ENCODE results near the gene HRG.
"Not testable (repeated sequence)": the region's sequence is repeated elsewhere in the genome, so short reads cannot be mapped to it uniquely, and the experiment has no call there.

HRG gene

DNA sequence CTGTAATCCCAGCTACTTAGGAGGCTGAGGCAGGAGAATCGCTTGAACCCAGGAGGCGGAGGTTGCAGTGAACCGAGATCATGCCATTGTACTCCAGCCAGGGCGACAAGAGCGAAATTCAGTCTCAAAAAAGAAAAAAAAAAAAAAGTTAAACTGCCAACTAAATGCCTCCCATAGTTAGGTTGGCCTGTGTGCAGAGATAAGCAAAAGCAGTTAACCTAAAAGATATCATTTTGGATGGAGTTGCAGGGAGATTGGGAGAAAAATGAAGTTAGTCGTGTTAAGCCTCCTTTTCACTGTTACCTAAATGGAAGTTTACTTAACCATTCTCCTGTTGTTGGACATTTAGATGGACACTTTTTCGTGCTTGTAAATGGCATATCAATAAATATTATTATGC, 37.1 kb upstream of the HRG start:
- no peak for TF ChIP-seq ZNF274 (IDR thresholded peaks at IDR 0.05; ENCODE audit: low read depth, low read length)
- H3K4me3 ChIP-seq (ENCODE audit: low read length), result no peak overlapping the region

DNA sequence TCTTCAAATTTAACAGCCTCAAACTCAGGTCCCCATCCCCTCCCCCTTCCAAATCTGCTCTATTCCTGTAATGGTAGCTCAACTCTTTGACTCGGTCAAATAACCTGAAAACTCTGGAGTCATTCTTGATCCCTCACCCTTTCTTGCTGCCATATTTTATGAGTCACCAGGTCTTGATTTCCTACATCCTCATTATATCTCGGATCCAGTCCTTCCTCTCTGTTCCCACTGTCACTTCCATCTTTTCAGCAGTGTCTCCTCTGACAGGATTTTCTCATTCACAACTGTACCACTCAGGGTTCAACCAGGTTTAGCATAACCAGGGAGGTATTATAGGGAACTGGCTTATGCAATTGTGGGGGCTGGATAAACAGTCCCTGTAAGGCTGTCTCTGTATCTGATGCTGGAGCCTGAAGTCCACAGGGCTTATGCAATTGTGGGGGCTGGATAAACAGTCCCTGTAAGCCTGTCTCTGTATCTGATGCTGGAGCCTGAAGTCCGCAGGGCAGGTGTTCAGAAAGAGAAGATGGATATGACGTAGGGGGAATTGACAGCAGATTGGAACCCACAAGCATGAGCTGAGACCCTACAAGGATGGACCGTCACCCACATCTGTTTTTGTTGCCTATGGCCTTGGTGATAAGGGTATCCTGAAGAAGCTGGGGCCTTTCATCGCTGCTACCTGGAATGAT, 34.7 kb upstream of the HRG start:
- TF ChIP-seq ZNF274 (IDR thresholded peaks at IDR 0.05; ENCODE audit: low read depth, low read length), result no peak
- H3K4me3 ChIP-seq (ENCODE audit: low read length), result no peak overlapping the region

DNA sequence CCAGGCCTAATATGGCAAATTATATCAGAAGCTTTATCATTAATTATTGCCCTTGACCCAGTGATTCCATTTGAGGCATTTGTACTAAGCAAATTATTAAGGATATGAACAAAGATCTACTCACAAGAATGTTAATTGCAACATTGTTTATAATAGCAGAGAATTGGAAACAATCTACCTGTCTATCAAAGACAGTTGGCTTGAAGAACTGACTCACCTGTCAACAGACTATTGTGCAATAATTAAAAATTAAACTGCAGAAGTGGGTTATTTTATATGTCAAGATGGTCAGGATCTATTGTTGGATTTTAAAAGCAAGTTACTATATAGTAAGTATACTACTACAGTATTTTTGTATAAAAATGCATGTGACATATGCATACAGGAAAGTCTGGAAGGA, 32.3 kb upstream of the HRG start:
- H3K4me3 ChIP-seq (ENCODE audit: low read length), result no peak overlapping the region
- no peak for TF ChIP-seq ZNF274 (IDR thresholded peaks at IDR 0.05; ENCODE audit: low read depth, low read length)

DNA sequence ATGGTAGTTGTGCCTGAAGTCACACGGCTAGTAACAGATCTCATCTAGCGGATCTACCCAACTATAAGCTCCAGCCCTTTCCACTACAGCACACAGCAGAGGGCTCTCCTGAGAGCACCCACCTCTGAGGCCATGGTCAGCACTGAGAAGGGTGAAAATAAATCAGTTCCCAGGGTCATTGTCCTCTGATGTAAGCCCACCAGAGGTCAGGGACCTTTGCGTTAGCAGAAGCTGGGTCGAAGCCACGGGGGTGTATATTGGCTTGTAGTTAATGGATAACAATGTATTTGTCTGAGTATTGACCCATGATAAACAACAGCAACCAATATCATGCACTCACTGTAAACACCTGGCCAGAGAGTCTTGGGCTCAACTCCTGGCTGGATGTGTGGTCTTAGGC, 31.6 kb upstream of the HRG start:
- not testable (repeated sequence) for H3K4me3 ChIP-seq (ENCODE audit: low read length)

DNA sequence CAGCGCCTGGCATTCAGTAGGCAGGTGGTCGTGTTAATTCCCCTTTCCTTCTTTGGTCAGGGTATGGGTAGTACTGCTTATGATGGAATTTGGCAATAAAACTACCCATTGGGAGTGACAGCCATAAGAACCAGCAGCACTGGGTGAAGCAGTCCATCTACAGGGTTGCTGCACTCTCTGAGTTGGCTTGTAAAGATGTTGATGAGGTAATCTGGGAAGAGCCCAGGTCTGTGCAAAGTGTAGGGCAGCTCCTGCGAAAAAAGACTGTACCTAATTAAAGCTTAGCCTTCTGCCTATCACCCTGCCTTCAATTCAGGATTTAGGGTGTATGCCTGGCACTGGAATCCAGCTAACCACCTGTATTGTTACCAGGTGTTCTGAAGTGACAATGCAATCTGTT, 30.3 kb upstream of the HRG start:
- TF ChIP-seq ZNF274 (IDR thresholded peaks at IDR 0.05; ENCODE audit: low read depth, low read length), result no peak
- no peak overlapping the region for H3K4me3 ChIP-seq (ENCODE audit: low read length)

DNA sequence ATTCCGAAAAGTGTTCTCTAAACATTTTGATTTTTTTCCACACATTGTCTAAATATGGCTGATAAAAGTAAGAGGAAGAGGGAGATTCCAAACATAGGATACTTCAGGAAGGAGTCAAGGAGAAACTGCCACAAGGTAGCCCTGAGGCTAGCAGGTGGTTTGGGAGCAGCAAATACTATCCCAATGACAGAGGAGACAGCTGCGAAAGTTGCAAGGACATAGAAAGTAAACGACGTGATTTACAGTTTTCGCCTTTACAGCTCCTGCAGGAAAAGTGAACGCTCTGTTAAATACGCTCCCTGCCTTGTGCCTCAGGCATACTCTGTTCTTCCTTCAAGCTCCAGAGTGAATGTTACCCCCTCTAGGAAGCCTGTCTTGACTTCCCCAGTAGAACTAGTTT, 29.3 kb upstream of the HRG start:
- no peak overlapping the region for H3K4me3 ChIP-seq (ENCODE audit: low read length)
- no peak for TF ChIP-seq ZNF274 (IDR thresholded peaks at IDR 0.05; ENCODE audit: low read depth, low read length)

GRCh38 chr3:186637686-186638085, 28.1 kb upstream of the HRG start:
- H3K4me3 ChIP-seq (ENCODE audit: low read length), result no peak overlapping the region
- no peak for TF ChIP-seq ZNF274 (IDR thresholded peaks at IDR 0.05; ENCODE audit: low read depth, low read length)

GRCh38 chr3:186638259-186638658, 27.6 kb upstream of the HRG start:
- no peak overlapping the region for H3K4me3 ChIP-seq (ENCODE audit: low read length)
- TF ChIP-seq ZNF274 (IDR thresholded peaks at IDR 0.05; ENCODE audit: low read depth, low read length), result no peak

DNA sequence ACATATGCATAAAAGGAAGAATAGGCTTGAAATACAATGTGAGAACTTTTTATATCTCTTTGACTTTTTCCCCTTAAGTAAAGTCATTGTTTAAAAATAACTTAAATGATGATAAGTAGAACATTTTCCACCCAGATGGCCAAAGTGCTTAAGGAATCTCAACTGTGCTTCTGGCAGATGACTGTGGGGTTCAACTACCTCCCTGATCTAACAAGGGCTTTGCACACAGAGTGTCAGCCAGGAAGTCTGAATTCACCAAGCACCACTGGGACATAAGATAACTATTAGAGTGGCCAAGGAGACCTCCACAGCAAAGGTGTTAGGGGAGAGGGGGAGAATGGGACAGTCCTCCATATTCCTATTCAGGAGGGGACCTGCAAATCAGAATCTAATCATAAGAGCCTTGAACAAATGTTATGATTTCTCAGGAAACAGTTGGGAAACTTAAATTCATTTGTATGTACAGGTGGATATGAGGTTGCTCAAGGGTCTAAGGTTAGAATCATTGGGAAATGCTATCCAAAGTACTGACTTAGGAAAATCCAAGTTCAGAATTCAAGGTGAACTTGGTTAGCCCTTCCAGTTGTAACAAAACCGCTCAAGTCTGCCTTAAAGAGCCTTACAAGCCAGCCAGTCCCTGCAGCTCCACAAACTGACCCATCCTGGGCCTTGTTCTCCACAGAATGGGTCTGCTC, 25.9 kb upstream of the HRG start, which contains the start of gene FETUB:
Gene FETUB (plus strand): TSS at position 622 of the 695 bp plus-strand sequence. CDS start 62 bp downstream, at position 684.
- no peak for TF ChIP-seq ZNF274 (IDR thresholded peaks at IDR 0.05; ENCODE audit: low read depth, low read length)
- no peak within 1 kb of the TSS for H3K4me3 ChIP-seq (ENCODE audit: low read length)

DNA sequence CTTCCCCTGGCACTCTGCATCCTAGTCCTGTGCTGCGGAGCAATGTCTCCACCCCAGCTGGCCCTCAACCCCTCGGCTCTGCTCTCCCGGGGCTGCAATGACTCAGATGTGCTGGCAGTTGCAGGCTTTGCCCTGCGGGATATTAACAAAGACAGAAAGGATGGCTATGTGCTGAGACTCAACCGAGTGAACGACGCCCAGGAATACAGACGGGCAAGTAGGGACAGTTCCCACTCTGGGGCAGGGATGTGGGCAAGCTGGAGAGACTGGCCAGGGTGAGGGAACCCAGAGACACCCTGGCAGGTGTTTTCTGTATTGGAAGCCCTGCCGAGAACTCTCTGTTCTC, 25.4 kb upstream of the HRG start:
- no peak for TF ChIP-seq ZNF274 (IDR thresholded peaks at IDR 0.05; ENCODE audit: low read depth, low read length)

DNA sequence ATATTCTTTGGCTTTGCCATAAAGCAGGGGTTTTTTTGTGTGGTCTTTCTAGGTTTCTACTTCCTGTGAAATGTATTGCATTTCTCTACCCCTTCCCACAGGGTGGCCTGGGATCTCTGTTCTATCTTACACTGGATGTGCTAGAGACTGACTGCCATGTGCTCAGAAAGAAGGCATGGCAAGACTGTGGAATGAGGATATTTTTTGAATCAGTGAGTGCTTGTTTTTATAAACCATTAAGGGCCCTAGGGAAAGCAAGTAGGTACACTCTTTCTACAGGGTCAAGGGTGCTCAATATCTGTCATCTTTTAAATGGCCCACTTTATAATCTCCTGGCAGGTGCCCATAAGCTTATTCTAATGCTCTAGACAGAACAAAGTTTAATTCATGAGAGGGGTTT, 24.9 kb upstream of the HRG start:
- TF ChIP-seq ZNF274 (IDR thresholded peaks at IDR 0.05; ENCODE audit: low read depth, low read length), result no peak
- no peak overlapping the region for H3K4me3 ChIP-seq (ENCODE audit: low read length)

More for the DNA sequence above, 25.4 kb upstream of the HRG start:
- H3K4me3 ChIP-seq (ENCODE audit: low read length), result no peak overlapping the region

DNA sequence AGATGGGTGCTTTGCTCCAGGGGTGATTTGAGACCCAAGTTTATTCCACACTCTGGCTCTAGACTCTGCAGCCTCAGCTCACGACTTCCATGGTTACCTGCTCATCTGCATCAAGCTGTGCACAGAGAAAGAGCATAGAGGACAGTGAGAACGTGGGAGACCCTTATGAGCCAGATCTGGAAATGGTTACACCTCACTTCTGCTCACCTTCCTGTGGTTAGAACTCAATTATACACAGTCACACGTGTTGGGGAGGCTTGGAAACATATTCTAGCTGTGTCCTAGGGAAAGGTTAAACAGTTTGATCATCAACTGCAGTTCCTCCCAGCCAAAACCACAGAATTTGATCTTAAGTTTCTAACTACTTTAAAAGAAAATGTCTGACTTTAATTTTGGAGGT, 23.8 kb upstream of the HRG start:
- H3K4me3 ChIP-seq (ENCODE audit: low read length), result no peak overlapping the region
- no peak for TF ChIP-seq ZNF274 (IDR thresholded peaks at IDR 0.05; ENCODE audit: low read depth, low read length)

GRCh38 chr3:186643493-186643892, 22.3 kb upstream of the HRG start:
- H3K4me3 ChIP-seq (ENCODE audit: low read length), result no peak overlapping the region

GRCh38 chr3:186644683-186645082, 21.1 kb upstream of the HRG start:
- no peak overlapping the region for H3K4me3 ChIP-seq (ENCODE audit: low read length)
- TF ChIP-seq ZNF274 (IDR thresholded peaks at IDR 0.05; ENCODE audit: low read depth, low read length), result no peak

More at GRCh38 chr3:186643493-186643892, 22.3 kb upstream of the HRG start:
- TF ChIP-seq ZNF274 (IDR thresholded peaks at IDR 0.05; ENCODE audit: low read depth, low read length), result no peak

GRCh38 chr3:186646106-186646505, 19.7 kb upstream of the HRG start:
- H3K4me3 ChIP-seq (ENCODE audit: low read length), result no peak overlapping the region
- TF ChIP-seq ZNF274 (IDR thresholded peaks at IDR 0.05; ENCODE audit: low read depth, low read length), result no peak

- no peak overlapping the region for H3K4me3 ChIP-seq (ENCODE audit: low read length)
- no peak for TF ChIP-seq ZNF274 (IDR thresholded peaks at IDR 0.05; ENCODE audit: low read depth, low read length)
Observed at GRCh38 chr3:186646841-186647240, 19.0 kb upstream of the HRG start.

Measured in GM08714 (cell line).